Umbilical cord (tissue), 2 donors: ENCODE data around the gene LDLRAD3. TPM values are rescaled to one million over a fixed set of nuclear protein-coding genes. Genes with fewer than 3 reads are reported as not detected.
A peak's percentile ranks its signal among the peaks of the same experiment; 100 is the strongest.

Source experiments
- DNase-seq: peaks from one replicate; pipeline ENCODE4 v3.0.0-alpha.2; 2015; ENCODE audit warnings: low spot score
- total RNA-seq: library from RNA; depleted of rRNA; stranded (reverse); fragments of >200 nt; gene quantifications from one replicate; pipeline ENCODE4 v1.2.3, GENCODE V29; 2014; ENCODE audit warnings: low replicate concordance; ENCODE audit not compliant: insufficient read depth

The LDLRAD3 gene
- total RNA-seq, 1 donor from 2014 or later: 28.9 TPM

- DNase-seq: no peak
Observed at GRCh38 chr11:36098853-36099375, 155.1 kb downstream of the LDLRAD3 start.

DNA sequence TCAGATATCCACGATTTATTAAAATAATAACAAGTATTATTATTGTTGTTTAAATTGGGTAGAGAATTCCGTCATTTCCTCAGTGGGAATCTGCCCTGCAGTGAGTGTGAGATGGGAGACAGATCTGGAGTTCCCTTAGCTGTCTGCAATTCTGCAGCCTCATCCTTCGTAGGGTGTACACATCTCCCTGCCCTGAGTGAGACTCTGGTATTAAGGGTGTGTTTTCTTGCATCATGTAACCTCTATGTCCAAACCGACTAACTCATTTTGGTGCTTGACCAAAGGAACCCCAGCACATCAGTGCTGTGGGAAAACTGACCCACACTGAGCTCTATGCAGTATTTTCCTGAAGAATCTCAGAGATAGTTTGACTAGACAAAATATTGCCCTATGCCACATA is 157.6 kb downstream of the LDLRAD3 start:
- DNase-seq: peak; percentile 27

DNA sequence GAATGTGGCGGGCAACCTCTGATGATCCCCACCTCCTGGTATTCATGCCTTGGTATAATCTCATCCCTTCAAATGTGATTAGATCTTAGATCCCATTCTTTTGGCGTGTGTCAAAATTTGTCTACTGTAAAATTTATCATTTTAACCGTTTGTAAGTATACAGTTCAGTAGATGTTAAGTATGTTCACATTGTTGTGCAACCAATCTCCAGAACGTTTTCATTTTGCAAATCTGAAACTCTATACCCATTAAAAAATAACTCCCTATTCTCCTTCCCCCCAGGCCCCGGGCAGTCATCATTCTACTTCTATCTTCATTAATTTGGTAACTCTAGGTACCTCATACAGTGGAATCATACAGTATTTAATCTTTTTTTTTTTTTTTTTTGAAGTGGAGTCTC is 159.0 kb downstream of the LDLRAD3 start:
- DNase-seq: no peak

DNA sequence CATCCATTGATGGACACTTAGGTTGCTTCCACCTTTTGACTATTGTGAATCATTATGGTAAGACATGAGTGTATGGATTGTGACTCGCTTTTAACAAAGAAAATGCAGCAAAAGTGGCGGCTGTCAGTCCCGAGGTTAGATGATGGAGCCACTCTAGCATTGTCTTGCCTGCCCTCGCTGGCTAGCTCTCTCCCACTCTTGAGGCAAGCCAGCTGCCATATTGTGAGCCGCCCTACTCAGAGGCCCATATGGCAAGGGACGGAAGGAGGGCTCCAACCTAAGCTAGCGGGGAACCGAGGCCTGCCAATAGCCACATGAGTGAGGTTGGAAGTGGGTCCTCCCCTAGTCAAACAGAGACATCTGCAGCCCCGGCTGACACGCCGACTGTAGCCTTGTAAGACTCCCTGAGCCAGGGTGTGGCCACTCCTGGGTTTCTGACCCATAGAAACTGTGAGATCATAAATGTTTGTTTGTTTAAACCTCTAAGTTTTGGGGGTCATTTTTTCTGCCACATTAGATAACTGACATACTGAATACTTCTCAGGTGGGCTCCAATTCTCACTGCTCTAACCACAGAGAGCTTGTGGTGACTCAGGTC is 160.2 kb downstream of the LDLRAD3 start:
- no peak for DNase-seq

GRCh38 chr11:36104660-36104992 is 160.8 kb downstream of the LDLRAD3 start:
- DNase-seq: no peak

GRCh38 chr11:36105743-36106581 is 162.1 kb downstream of the LDLRAD3 start:
- no peak for DNase-seq

DNA sequence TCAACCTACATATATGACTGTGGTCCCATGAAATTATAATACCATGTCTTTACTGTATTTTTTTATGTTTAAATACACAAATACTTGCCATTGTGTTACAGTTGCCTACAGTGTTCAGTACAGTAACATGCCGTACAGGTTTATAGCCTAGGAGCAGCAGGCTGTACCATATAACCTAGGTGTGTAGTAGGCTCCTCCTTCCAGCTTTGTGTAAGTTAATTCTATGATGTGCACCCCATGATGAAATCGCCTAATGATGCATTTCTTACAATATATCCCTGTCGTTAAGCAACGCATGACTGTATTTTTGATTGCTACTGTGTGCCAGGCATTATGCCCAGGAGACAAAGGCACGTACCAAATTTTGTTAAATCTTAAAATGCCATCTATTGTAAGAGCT is 163.7 kb downstream of the LDLRAD3 start:
- no peak for DNase-seq

- DNase-seq: no peak
Observed at GRCh38 chr11:36108881-36109589, 165.2 kb downstream of the LDLRAD3 start.

DNA sequence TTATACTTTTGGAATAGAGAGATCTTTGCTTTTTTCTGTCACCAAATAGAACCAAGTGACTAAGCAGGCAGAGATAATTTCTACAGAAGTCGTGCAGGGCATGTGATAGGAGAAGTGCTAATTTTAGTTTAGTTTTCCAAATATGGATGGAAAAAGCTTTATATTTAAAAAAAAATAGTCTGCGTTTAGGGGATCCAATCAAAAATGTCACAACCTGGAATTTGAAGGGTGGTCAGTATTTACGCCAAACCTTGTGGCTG is 165.7 kb downstream of the LDLRAD3 start:
- DNase-seq: no peak

DNA sequence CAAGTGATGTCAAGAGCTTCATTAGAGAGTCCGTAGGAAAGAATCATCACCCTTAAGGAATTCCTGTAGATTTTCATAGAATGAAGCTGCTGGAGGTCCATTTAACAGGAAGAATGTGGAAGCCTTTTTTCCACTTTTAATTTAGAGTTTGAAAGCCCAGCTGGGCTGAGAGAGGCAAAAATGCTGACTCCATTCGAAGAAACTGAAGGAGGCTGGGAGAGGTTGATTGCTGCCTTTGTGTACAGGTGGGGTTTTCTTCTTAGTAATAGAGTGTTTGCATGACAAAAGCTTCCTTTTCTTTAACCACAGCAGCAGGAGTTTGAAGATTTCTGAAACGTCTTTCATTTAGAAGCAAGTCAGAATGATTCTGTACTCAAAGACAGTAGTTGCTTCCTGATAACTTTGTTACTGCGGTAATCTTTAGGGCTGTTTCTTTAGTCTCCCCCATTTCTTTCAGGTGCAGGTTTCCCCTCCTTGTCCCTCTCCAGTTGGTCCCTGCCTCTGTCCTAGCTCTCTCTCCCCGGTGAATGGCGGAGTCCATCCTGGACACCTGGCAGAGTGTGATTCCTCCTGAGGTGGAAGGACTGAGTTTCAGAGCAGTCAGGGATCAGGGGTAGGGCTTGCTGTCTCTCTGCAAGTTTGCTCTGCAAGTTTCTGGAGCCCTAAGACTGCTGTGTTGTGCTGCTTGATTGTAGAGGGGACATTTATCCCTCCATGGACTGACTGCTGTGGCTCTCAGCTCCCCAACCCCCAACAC is 166.2 kb downstream of the LDLRAD3 start:
- DNase-seq: no peak

- DNase-seq: no peak
Observed at GRCh38 chr11:36110668-36111410, 167.0 kb downstream of the LDLRAD3 start.

DNA sequence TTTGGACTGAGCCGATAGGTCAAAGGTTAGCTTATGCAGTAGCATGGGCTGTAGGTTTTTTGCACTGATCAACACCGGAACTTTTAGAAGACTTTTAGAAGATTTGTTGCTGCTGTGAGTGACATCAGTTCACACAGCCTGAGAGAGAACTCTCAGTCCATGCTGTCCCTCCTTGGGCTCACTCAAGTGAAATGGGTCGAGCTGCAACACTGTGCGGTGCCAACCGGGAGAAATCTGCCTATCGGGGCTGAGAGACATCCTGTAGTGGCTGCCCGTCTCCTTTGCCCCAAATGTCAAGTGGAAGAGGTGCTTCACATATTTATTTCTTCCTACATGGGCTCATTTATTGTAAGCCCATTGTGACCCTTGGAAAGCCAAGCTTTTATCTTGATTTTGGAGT is 170.2 kb downstream of the LDLRAD3 start:
- no peak for DNase-seq

DNA sequence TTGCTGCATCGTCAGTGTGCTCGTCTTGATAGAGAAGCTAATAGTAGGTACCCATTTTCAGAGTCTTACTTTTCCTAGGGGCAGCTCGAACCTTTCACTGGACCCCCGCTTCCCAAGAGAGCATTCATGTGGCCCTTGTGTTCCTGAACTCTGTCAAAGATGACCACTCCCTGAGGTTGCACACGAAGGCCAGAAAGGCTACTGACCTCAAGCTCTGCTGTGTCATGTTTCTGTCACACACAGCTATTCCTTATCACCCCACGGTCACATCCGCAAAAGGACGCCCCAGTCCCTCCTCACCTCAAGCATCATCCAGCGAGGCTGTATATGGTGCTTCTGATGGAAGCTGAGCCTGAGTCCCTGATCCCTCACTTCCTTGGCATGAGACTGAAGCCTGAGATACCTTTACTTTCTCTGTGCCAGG is 171.5 kb downstream of the LDLRAD3 start:
- DNase-seq: no peak

DNA sequence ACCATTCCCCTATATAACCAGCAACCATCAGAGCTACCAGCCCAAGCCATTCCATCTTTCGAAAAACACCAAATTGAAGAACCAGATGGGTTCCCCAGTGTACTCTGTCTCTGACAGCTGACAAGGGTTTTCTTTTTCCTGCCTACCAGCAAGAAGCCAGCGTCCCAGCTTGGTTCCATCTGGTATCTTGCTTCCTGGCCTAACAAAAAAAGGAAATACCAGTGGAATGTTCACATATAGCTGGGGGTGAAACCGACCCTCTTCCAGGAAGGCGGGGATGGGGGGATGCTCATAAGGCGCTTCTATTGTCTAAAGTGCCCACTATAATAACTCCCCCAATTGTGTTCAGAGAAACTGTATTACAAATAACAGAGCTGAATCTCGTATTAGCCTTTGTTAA is 172.3 kb downstream of the LDLRAD3 start:
- no peak for DNase-seq

- no peak for DNase-seq
Observed at GRCh38 chr11:36118084-36118483, 174.2 kb downstream of the LDLRAD3 start.

- no peak for DNase-seq
Observed at GRCh38 chr11:36119300-36119699, 175.4 kb downstream of the LDLRAD3 start.

- DNase-seq: no peak
Observed at GRCh38 chr11:36121054-36121453, 177.2 kb downstream of the LDLRAD3 start.

GRCh38 chr11:36122671-36123070 is 178.8 kb downstream of the LDLRAD3 start:
- no peak for DNase-seq

- no peak for DNase-seq
Observed at GRCh38 chr11:36123336-36124101, 179.7 kb downstream of the LDLRAD3 start.

DNA sequence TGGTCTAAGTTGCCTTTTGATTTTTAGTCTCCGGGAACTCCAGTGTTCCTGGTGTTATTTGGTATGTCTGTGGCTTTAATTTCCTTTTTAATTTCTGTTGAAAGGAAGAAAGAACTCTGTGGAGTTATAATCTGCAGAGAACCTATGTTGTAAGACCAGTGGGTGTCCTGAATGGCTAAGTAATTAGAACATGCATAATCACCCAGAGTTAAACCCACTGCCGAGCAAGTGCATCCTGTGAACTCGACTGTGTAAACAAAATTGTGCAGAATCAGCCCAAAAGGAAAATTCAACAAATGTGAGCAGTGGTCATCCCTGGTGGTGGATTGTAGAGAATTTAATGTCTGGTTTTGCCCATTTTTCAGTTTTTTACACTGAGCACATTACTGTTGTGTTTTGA is 182.8 kb downstream of the LDLRAD3 start:
- no peak for DNase-seq

DNA sequence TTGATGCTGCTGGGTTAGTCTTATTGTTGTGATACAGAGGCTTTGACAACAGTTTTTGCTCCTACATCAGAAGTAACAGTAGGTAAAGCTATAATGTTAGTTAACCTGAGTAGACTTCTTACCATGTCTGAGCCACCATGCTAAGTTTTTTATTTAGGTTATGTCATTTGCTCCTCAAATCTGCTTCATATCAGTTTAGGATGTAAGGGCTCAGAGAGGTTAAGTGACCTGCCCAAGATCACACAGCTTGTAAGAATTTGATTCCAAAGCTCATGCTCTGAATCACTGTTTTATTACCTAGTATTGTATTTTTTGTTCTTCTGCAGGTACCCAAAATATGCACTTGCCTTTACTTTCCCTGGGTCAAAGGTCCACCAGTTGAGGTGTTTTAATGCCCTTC is 183.7 kb downstream of the LDLRAD3 start:
- DNase-seq: no peak
